OCI-LY1 (cell line): ENCODE results near the gene CHST8.

Source experiments
- H2AFZ ChIP-seq: fragments of 200-600 bp; sonication (generic), shearing (Covaris generic); 2 replicates; pipeline ENCODE4 v1.6.0; 2014; ENCODE audit warnings: antibody characterized with exemption, mild to moderate bottlenecking, low read length
- H3F3A ChIP-seq: fragments of 200-600 bp; sonication (generic), shearing (Covaris generic); 2 replicates; pipeline ENCODE4 v1.6.0; 2014; ENCODE audit warnings: mild to moderate bottlenecking, antibody characterized with exemption, low read length, moderate library complexity; ENCODE audit not compliant: insufficient read depth
- H3K27ac ChIP-seq: fragments of 200-600 bp; sonication (generic); 2 replicates; pipeline ENCODE4 v1.5.1; 2014; ENCODE audit warnings: low read length, mixed run types, mild to moderate bottlenecking, low read depth; ENCODE audit not compliant: poor library complexity, severe bottlenecking
- H3K27me3 ChIP-seq: fragments of 200-600 bp; sonication (generic); 2 replicates; pipeline ENCODE4 v1.6.0; 2014; ENCODE audit warnings: antibody characterized with exemption, mild to moderate bottlenecking, low read length, moderate library complexity; ENCODE audit not compliant: insufficient read depth
- H3K36me3 ChIP-seq: fragments of 200-600 bp; sonication (generic); 2 replicates; pipeline ENCODE4 v1.6.1; 2014; ENCODE audit warnings: mild to moderate bottlenecking, antibody characterized with exemption, low read length, moderate library complexity, mixed read lengths; ENCODE audit not compliant: insufficient read depth
- H3K4me1 ChIP-seq: fragments of 200-600 bp; sonication (generic); 2 replicates; pipeline ENCODE4 v1.5.1; 2014; ENCODE audit warnings: mild to moderate bottlenecking, low read length, moderate library complexity; ENCODE audit not compliant: insufficient read depth, severe bottlenecking
- H3K4me2 ChIP-seq: fragments of 200-600 bp; sonication (generic), shearing (Covaris generic); 2 replicates; pipeline ENCODE4 v1.6.1; 2014; ENCODE audit warnings: low read length
- H3K4me3 ChIP-seq: fragments of 200-600 bp; sonication (generic); 2 replicates; pipeline ENCODE4 v1.5.1; 2014; ENCODE audit warnings: low read length, low read depth, mild to moderate bottlenecking, mixed read lengths; ENCODE audit not compliant: poor library complexity, severe bottlenecking
- H3K79me2 ChIP-seq: fragments of 200-600 bp; shearing (Covaris generic); 2 replicates; pipeline ENCODE4 v1.6.1; 2016; ENCODE audit warnings: mixed run types, low read length, mixed read lengths; ENCODE audit not compliant: insufficient read depth
- H3K9ac ChIP-seq: fragments of 200-600 bp; sonication (generic), shearing (Covaris generic); 2 replicates; pipeline ENCODE4 v1.6.1; 2014; ENCODE audit warnings: mild to moderate bottlenecking, low read length, mixed read lengths
- H3K9me2 ChIP-seq: fragments of 200-600 bp; sonication (generic), shearing (Covaris generic); 2 replicates; pipeline ENCODE4 v1.6.1; 2014; ENCODE audit warnings: low read depth, mild to moderate bottlenecking, low read length, mixed read lengths
- H3K9me3 ChIP-seq: fragments of 200-600 bp; shearing (Covaris generic); 2 replicates; pipeline ENCODE4 v1.6.1; 2014; ENCODE audit warnings: low read length, mixed read lengths
- H4K20me1 ChIP-seq: fragments of 200-600 bp; sonication (generic), shearing (Covaris generic); 2 replicates; pipeline ENCODE4 v1.6.0; 2016; ENCODE audit warnings: mild to moderate bottlenecking, low read length; ENCODE audit not compliant: insufficient read depth
- EZH2 ChIP-seq: fragments of 200-600 bp; sonication (generic), shearing (Covaris generic); IDR thresholded peaks from 2 replicates; pipeline ENCODE4 v1.8.0; 2017; ENCODE audit warnings: borderline replicate concordance, mixed run types, mild to moderate bottlenecking, antibody characterized with exemption, low read length, moderate library complexity, mixed read lengths
- TF ChIP-seq, protein P1 (sequence below): fragments of 200-600 bp; sonication (generic), shearing (Covaris generic); IDR thresholded peaks from 2 replicates; pipeline ENCODE4 v1.5.1; 2017; ENCODE audit warnings: mild to moderate bottlenecking, antibody characterized with exemption, low read length, moderate library complexity, mixed read lengths

Gene CHST8

DNA sequence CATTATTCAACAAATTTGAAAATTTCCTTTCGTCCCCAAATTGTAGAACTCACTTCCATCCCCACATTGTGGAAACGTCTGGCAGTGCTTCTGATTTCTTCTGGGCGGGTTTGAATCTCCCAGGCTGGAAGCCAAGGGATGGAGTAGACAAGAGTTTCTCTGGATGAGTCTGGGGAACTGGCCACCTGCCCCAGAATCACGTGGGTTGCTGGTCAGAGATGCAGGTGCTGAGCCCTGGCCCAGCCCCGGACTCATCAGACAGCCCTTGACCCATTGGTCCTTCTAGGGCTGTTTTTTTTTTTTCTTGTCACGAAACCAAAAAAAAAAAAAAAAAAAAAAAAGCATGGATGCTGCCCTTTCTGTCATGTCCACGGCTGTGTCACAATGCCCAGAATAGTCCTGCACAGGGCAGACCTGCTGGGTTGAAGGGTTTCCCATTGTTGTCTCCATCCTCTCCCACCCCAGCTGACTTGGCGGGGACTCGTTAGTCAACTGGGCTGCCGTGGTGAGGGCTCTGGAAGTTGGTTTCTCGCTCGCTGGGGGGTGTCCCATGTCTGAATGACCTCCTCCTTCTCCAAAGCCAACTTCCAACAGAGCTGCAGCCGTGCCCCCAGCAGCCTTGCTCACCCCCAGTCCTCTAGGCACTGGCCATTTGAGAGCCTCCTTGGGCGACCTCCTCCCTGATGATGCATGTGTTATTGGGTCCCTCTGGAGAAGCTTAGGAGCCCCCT lies 12.8 kb downstream of the CHST8 start:
- Histone ChIP-seq H3K9me2 (no peaks in the 10 kb centered on the region), H3F3A (no peaks in the 10 kb centered on the region), H3K27ac (no peak overlapping the region), H3K4me3 (no peak overlapping the region), H3K4me1 (no peaks in the 10 kb centered on the region), H2AFZ (no peak overlapping the region), H4K20me1 (no peaks in the 10 kb centered on the region), H3K36me3 (no peaks in the 10 kb centered on the region), H3K9ac (no peak overlapping the region), H3K4me2 (no peak overlapping the region), H3K79me2 (no peaks in the 10 kb centered on the region), H3K9me3 (no peaks in the 10 kb centered on the region), H3K27me3 (no peaks in the 10 kb centered on the region)
- TF ChIP-seq, protein P1, sequence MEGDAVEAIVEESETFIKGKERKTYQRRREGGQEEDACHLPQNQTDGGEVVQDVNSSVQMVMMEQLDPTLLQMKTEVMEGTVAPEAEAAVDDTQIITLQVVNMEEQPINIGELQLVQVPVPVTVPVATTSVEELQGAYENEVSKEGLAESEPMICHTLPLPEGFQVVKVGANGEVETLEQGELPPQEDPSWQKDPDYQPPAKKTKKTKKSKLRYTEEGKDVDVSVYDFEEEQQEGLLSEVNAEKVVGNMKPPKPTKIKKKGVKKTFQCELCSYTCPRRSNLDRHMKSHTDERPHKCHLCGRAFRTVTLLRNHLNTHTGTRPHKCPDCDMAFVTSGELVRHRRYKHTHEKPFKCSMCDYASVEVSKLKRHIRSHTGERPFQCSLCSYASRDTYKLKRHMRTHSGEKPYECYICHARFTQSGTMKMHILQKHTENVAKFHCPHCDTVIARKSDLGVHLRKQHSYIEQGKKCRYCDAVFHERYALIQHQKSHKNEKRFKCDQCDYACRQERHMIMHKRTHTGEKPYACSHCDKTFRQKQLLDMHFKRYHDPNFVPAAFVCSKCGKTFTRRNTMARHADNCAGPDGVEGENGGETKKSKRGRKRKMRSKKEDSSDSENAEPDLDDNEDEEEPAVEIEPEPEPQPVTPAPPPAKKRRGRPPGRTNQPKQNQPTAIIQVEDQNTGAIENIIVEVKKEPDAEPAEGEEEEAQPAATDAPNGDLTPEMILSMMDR: no peak
- no peak for TF ChIP-seq EZH2

DNA sequence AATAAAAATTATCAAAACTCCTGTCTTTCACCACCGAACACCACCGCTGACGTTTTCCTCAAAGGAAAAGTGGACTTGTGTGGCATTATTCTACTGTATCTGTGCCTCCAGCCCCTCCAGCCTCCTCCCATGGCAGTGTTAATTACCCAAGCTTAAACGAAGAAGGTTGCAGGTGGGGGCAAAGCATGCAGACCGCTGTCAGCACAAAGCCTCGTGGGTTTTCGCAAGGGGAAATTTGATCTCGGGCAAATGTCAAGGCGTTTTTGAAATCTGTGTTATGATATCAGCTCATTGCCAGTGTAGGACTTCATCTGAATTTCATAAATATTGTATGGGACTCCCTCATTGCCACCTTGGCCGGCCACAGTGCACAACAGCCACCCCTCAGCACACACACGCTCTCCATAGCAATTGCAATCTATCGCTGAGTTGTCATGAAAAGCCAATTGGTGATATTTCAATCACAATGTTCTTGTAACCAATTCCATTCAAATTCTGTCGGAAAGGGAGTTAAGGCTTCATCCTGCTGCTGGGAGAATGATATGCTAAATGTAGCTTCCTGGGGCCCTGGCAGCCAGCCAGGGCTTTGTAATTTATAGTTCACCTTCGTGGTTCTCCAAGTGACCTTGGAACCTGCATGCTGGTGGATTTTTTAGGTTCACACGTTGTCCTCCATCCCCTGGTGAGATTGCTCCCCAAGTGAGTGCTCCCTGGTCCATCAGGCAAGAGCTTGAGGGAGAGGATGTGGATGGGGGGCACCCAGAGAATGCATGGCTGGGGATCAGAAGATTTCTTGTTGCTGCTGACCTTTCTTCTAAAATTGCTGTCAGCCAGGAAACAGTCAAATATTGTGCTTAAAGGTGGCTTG lies 16.6 kb downstream of the CHST8 start:
- Histone ChIP-seq H3K4me3 (no peak overlapping the region), H3K27me3 (no peaks in the 10 kb centered on the region), H3K79me2 (no peaks in the 10 kb centered on the region), H3K4me1 (no peaks in the 10 kb centered on the region), H3K9me2 (no peaks in the 10 kb centered on the region), H3K4me2 (no peak overlapping the region), H4K20me1 (no peaks in the 10 kb centered on the region), H3K27ac (no peak overlapping the region), H3F3A (no peaks in the 10 kb centered on the region), H3K36me3 (no peaks in the 10 kb centered on the region), H2AFZ (no peak overlapping the region), H3K9ac (no peak overlapping the region), H3K9me3 (no peaks in the 10 kb centered on the region)
- TF ChIP-seq, protein P1: no peak
- no peak for TF ChIP-seq EZH2

DNA sequence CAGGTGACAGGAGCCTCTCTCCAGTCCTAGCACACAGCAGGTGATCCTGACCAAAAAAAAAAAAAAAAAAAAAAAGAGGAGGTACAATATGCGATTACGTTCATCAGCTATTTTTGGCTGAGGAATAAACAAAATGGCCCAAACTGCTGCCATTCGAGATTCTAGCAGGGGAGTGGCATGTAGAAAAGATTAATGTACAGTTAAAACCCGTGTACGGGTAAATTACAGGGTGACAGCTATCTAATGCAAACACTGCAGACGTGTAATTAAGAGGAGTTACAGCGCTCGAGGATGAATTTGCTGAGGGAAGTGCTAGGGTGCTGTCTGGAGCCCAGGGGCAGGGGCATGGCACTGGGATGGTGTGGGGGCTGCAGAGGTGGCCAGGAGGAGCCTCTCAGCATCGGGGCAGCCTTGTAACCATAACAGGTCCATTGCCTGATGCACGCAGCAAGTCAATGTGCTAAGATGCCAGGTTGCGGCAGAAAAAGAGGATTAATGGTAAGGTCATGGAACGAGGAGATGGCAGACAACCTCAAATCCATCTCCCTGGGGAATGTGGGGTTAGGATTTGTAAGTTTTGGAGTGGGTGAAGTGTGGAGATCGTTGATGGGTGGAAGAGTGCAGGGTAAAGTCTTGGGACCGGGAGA lies 17.4 kb downstream of the CHST8 start:
- Histone ChIP-seq H3F3A (no peaks in the 10 kb centered on the region), H3K9me2 (no peaks in the 10 kb centered on the region), H3K79me2 (no peaks in the 10 kb centered on the region), H3K27ac (no peak overlapping the region), H3K27me3 (no peaks in the 10 kb centered on the region), H3K4me3 (no peak overlapping the region), H3K4me2 (no peak overlapping the region), H4K20me1 (no peaks in the 10 kb centered on the region), H3K36me3 (no peaks in the 10 kb centered on the region), H3K9me3 (no peaks in the 10 kb centered on the region), H2AFZ (no peak overlapping the region), H3K4me1 (no peaks in the 10 kb centered on the region), H3K9ac (no peak overlapping the region)
- no peak for TF ChIP-seq EZH2
- TF ChIP-seq, protein P1: no peak
